Occipital lobe (tissue), 3 donors: Measurements from ENCODE around the gene RDH8. TPM values are rescaled to one million over a fixed set of nuclear protein-coding genes. Genes with fewer than 3 reads are reported as not detected.

ENCODE experiments used
- DNase-seq: peaks from one replicate; lab custom pipeline; 2025; lab: John Stamatoyannopoulos, UW
- small RNA-seq: library from RNA; depleted of rRNA; stranded (forward); fragments of <200 nt; gene quantifications from one replicate; pipeline ENCODE3, GENCODE V24; 2014
- total RNA-seq: library from RNA; depleted of rRNA; stranded (reverse); fragments of >200 nt; gene quantifications from one replicate; pipeline ENCODE4 v1.2.3, GENCODE V29; 2014

RDH8 gene
- total RNA-seq, 1 donor from 2014 or later, result not detected

GRCh38 chr19:10036601-10037071 is 23.4 kb downstream of the RDH8 start:
- DNase-seq, result no peak

GRCh38 chr19:10037367-10037766 is 24.1 kb downstream of the RDH8 start:
- no peak for DNase-seq

DNA sequence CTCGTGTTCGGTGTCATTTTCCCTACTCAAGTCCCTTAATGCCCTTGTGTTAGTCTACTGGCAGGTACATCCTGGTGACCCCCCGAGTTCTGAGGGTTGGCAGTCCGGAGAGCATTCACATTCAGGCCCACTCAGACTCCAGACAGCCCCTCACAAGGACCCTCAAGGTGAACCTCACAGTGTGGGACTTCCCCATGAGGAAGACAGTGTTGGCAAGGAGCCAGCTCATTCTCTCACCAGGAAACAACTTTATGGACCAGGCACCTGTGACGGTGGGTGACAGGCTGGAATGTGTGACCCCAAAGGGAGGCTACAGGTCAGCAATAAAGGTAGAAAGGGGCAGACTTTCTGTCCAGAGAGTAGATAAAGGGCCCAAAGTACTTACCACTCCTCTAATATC is 24.5 kb downstream of the RDH8 start:
- no peak for DNase-seq

DNA sequence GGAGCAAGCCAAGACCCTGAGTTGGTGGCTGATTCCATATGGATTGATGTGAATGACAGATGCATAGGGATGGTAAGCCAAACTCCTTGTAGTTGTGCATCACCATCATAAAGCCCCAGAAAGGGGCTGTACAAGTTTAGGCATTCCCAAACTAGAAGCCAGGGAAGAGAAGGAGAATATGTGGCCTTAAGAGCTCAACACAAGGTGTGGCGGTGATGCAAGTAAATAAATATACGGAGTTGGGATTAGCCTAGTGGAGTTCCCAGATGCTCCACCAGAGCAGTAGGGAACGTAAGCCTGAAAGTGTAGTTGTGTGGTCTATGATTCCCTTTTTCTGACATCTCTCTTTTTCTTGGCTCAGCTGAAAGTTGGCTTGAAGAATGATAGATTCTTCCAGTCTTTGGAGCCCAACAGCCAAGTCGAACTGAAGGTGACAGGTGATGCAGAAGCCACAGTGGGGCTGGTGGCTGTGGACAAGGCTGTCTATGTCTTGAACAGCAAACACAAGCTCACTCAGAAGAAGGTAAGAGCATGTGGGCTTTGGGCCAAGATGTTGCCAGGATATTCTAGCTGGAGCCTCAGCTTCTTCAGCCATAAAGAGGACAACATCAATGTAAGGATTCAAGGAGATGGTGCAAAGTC is 30.1 kb downstream of the RDH8 start:
- DNase-seq, result no peak

DNA sequence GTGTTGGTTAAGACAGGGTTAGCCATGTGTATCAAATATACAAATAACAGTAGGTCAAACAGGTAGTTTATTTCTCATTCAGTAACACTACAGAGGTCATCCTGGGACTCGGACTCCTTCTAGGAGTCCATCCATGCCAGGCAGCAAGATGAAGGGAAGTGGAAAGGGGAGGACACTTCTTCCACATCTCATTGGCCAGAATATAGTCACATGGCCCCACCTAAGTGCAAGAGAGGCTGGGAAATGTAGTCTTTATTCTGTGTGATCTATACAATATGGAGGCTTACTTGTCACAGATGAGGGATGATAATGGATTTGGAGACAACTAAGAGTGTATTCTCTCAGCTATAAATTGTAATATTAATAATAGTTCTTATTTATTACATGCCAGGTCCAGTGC is 31.1 kb downstream of the RDH8 start:
- DNase-seq, result no peak

DNA sequence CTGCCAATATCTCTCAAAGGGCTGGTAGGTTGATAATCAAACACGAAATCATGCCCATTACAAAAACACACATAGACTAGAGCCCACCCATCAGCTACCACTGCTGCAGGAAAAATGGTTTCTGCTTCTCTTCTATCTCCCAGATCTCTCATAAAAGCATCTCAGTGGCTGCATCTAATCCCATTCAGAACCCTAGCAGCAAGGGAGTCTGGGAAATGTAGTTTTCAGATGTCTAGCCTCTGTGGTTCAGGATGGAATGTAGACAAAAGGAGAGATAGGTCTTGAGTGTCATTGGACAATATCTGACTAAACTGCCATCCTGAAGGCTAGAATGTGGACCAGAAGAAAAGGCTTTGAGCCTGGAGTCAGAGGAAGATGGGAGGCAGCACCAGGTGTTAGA is 32.1 kb downstream of the RDH8 start:
- no peak for DNase-seq

GRCh38 chr19:10049626-10050025 is 36.3 kb downstream of the RDH8 start:
- no peak for DNase-seq

DNA sequence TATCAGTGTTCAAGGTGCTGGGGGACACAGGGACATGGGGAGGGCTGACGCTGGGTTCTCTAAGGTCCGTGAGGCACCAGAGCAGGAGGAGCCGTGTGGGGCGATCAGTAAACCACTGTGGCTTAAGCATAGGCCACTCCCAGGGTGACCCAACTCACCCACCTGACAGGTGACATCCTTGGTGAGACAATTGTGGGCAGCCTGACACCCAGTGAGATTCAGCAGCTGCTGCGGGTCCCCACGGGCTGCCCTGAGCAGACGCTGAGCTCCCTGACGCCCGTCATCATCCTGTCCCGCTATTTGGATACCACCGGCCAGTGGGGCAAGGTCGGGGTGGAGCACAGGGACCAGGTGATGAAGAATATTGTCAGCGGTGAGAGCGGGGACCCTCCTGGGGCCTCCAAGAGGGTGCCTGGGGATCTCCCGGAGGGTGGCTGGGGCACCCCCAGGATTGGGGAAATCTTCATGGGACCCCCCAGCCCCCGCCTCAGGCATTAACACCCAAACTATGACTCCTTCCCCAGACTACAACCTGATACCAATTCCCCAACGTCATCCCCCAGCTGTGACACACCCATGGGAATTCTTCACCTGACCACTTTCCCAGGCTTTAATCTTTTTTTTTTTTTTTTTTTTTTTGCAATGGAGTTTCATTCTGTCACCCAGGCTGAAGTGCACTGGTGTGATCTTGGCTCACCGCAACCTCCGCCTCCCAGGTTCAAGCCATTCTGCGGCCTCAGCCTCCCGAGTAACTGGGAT is 39.5 kb downstream of the RDH8 start:
- DNase-seq, result no peak

DNA sequence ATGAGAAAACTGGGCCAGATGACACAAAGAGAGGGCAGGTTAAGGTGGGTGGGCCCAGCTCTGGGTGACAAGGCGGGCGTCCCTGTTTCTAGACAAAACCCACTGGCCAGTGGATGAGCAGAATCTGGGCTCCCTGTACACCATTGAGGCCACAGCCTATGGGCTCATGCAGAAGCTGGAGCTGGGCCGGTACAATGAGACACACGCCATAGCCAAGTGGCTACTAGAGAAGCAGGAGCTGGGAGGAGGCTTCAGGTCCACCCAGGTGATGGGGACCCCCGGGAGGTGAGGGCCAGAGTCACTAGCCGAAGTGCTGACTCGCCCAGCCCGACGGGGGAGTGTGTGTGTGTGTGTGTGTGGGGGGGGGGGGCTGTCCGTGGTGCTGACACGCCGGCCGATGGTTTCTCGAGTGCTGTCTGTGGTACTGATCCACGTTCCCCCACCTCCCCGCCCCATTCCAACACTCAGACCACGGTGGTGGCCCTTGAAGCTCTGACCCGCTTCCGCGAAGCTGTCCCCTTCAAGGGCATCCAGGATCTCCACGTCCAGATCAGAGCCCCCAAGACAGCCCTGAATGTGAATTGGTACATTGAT is 48.5 kb downstream of the RDH8 start:
- DNase-seq, result no peak

- no peak for DNase-seq
Measured at GRCh38 chr19:10068205-10068604, 54.9 kb downstream of the RDH8 start.

GRCh38 chr19:10069046-10069445 is 55.8 kb downstream of the RDH8 start:
- DNase-seq, result no peak

- DNase-seq, result no peak
Measured at GRCh38 chr19:10070730-10071446, 57.6 kb downstream of the RDH8 start.

Small RNAs within 50 kb of the gene (small RNA-seq; reads per million reads assigned to genes)
- gene MIR5589, result not detected

Other genes starting within 250 kb of the RDH8 start
- 26.5 TPM for gene ZNF846, start 244.7 kb upstream of the RDH8 start, total RNA-seq
- gene FBXL12, start 194.4 kb upstream of the RDH8 start, total RNA-seq, result 13.1 TPM
- gene UBL5, start 185.6 kb upstream of the RDH8 start, total RNA-seq, result 62.9 TPM
- 65.4 TPM for gene PIN1, start 178.2 kb upstream of the RDH8 start, total RNA-seq
- 121 TPM for gene OLFM2, start 77.0 kb upstream of the RDH8 start, total RNA-seq
- 1.2 TPM for gene COL5A3, start 3.0 kb upstream of the RDH8 start, total RNA-seq
- gene SHFL, start 72.8 kb downstream of the RDH8 start, total RNA-seq, result 5.0 TPM
- gene ANGPTL6, start 89.2 kb downstream of the RDH8 start, total RNA-seq, result 0.47 TPM
- gene PPAN, start 92.9 kb downstream of the RDH8 start, total RNA-seq, result 18.1 TPM
- 3.9 TPM for gene P2RY11, start 98.2 kb downstream of the RDH8 start, total RNA-seq
- gene EIF3G, start 106.4 kb downstream of the RDH8 start, total RNA-seq, result 96.1 TPM
- 21.4 TPM for gene DNMT1, start 181.5 kb downstream of the RDH8 start, total RNA-seq
- gene S1PR2, start 217.8 kb downstream of the RDH8 start, total RNA-seq, result 4.7 TPM
- 8.9 TPM for gene MRPL4, start 238.7 kb downstream of the RDH8 start, total RNA-seq